Osteoblast (primary cell): ENCODE results near the gene RRM2. TPM values are rescaled to one million over a fixed set of nuclear protein-coding genes. Genes with fewer than 3 reads are reported as not detected.
"Not testable (repeated sequence)": the region's sequence is repeated elsewhere in the genome, so short reads cannot be mapped to it uniquely, and the experiment has no call there.

Experiments
- DNase-seq: peaks from one replicate; pipeline ENCODE4 v3.0.0; 2011; ENCODE audit warnings: low spot score, mixed read lengths; ENCODE audit not compliant: insufficient read length; ENCODE audit errors: missing footprints
- H2AFZ ChIP-seq: 2 replicates; pipeline ENCODE4 v1.6.0; 2011; ENCODE audit warnings: mild to moderate bottlenecking, low read length
- H3K27ac ChIP-seq: 2 replicates; pipeline ENCODE4 v1.5.1; 2011; ENCODE audit warnings: mild to moderate bottlenecking, low read depth, low read length, moderate library complexity
- H3K27me3 ChIP-seq: 2 replicates; pipeline ENCODE4 v1.6.0; 2012; ENCODE audit warnings: mild to moderate bottlenecking, control low read depth, inconsistent platforms, low read length, moderate library complexity; ENCODE audit not compliant: insufficient read depth
- H3K36me3 ChIP-seq: 2 replicates; pipeline ENCODE4 v1.5.1; 2011; ENCODE audit warnings: mild to moderate bottlenecking, low read length, control low read depth, moderate library complexity; ENCODE audit not compliant: insufficient read depth
- H3K4me1 ChIP-seq: 2 replicates; pipeline ENCODE4 v1.5.1; 2011; ENCODE audit warnings: mild to moderate bottlenecking, low read length, control low read depth, moderate library complexity; ENCODE audit not compliant: insufficient read depth
- H3K4me2 ChIP-seq: 2 replicates; pipeline ENCODE4 v1.6.0; 2011; ENCODE audit warnings: mild to moderate bottlenecking, low read length; ENCODE audit not compliant: insufficient read depth
- H3K4me3 ChIP-seq: fragments of 200-600 bp; sonication (generic); 3 replicates; pipeline ENCODE4 v1.5.1; 2012; ENCODE audit warnings: mild to moderate bottlenecking, low read length, inconsistent platforms; ENCODE audit not compliant: insufficient read depth
- H3K79me2 ChIP-seq: 2 replicates; pipeline ENCODE4 v1.6.0; 2012; ENCODE audit warnings: mild to moderate bottlenecking, low read length, control low read depth, inconsistent platforms; ENCODE audit not compliant: insufficient read depth
- H3K9me3 ChIP-seq: 2 replicates; pipeline ENCODE4 v1.5.1; 2011; ENCODE audit warnings: low read depth, low read length, control low read depth
- H4K20me1 ChIP-seq: 2 replicates; pipeline ENCODE4 v1.6.0; 2012; ENCODE audit warnings: mild to moderate bottlenecking, low read length, control low read depth; ENCODE audit not compliant: insufficient read depth
- total RNA-seq: library from RNA; depleted of rRNA; stranded (reverse); fragments of >200 nt; gene quantifications from 2 replicates; pipeline ENCODE4 v1.2.3, GENCODE V29; 2012
- TF ChIP-seq, protein P1 (sequence below): IDR thresholded peaks from 2 replicates; pipeline ENCODE4 v1.5.1; 2011; ENCODE audit warnings: mild to moderate bottlenecking, low read depth, low read length, moderate library complexity; ENCODE audit errors: extremely low read depth

The RRM2 gene
- total RNA-seq, 1 donor = 4.3 TPM

DNA sequence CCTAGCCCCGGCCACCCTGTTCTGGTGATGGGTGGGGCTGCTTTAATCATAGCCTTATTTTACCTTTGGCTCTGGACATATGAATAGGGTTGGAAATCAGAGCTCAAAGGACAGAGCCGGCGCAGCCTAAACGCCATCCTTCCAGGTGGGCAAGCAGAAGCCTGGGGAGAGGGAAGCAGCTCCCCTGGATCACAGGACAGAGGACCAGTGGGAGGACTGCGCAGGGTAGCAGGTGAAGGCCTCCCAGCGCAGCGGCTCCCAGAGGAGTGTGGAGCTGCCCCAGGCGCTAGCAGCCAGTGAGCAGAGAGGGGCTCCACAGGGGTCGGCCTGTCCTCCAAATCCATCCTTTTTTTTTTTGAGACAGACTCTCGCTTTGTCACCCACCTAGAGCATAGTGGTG, 25.9 kb upstream of the RRM2 start:
- Histone ChIP-seq H4K20me1 (no peaks in the 10 kb centered on the region), H3K9me3 (no peaks in the 10 kb centered on the region), H3K36me3 (no peaks in the 10 kb centered on the region), H3K79me2 (no peaks in the 10 kb centered on the region), H3K4me2 (no peak overlapping the region), H3K27me3 (peaks cover 13% of the 10 kb centered on the region), H3K4me1 (no peaks in the 10 kb centered on the region), H3K27ac (no peak overlapping the region), H2AFZ (no peak overlapping the region), H3K4me3 (no peak overlapping the region)
- TF ChIP-seq, protein P1, sequence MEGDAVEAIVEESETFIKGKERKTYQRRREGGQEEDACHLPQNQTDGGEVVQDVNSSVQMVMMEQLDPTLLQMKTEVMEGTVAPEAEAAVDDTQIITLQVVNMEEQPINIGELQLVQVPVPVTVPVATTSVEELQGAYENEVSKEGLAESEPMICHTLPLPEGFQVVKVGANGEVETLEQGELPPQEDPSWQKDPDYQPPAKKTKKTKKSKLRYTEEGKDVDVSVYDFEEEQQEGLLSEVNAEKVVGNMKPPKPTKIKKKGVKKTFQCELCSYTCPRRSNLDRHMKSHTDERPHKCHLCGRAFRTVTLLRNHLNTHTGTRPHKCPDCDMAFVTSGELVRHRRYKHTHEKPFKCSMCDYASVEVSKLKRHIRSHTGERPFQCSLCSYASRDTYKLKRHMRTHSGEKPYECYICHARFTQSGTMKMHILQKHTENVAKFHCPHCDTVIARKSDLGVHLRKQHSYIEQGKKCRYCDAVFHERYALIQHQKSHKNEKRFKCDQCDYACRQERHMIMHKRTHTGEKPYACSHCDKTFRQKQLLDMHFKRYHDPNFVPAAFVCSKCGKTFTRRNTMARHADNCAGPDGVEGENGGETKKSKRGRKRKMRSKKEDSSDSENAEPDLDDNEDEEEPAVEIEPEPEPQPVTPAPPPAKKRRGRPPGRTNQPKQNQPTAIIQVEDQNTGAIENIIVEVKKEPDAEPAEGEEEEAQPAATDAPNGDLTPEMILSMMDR = no peak
- no peak for DNase-seq

DNA sequence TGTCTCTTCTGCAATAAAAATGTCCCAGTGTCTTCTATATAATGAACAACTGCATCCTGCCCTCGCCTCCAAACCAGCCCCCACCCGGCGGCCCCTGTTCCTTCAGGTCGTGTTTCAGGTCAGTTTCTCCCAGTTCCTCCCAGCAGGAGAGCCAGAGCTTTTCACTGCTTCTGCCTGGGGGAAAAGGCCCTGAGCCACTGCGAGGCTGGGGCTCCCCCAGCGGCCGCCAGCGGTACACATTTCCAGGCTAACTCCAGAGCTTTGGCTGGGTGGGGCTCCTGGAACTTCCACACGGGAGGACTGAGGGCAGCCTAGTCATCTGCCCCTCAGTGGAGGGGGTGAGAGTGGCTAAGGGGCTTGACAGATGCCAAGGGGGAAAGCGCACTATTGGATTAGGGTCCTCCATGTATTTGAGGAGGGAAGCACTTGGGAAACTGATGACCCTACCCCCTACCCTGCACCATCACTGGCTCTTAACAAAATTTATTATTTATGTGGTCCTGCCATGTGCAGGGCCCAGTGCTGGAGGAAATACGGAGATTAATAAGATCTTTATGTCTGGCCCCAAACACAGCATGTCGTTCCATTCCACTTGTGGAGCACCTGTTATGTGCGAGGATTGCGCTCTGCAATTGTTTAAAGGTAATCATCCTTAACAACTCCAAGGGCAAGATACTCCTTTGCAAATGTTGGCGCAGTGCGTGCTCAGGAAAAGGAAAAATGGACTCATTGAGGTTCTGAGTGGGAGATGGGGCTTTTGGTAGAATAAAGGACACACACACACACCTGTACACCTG, 25.0 kb upstream of the RRM2 start:
- H2AFZ ChIP-seq = no peak overlapping the region

DNA sequence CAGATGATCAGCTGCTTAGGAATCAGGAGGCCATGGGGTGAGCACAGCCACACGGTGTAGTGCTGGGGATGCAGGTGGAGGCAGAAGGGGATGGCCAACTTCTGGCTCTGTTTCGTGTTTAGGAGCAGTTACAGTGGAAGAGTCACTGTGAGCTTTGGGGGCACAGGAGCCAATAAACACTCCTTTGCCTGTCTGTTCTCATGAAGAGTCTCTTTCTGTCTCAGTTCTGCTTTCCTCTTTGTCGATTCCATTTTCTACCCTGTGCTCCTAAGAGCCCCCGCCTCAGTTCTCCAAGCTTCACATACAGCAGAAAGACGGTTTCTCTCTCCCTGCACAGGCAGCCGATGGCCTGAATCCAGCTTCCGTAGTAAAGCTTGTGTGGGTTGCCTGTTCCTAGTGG, 21.0 kb upstream of the RRM2 start:
- Histone ChIP-seq H3K4me1 (no peaks in the 10 kb centered on the region), H3K79me2 (no peaks in the 10 kb centered on the region), H3K27me3 (no peaks in the 10 kb centered on the region), H3K9me3 (no peaks in the 10 kb centered on the region), H4K20me1 (no peaks in the 10 kb centered on the region), H3K27ac (no peak overlapping the region), H3K4me2 (no peak overlapping the region), H2AFZ (no peak overlapping the region), H3K4me3 (no peak overlapping the region), H3K36me3 (no peaks in the 10 kb centered on the region)
- no peak for DNase-seq
- TF ChIP-seq, protein P1 = no peak

More for the DNA sequence above, 25.0 kb upstream of the RRM2 start:
- Histone ChIP-seq H3K4me2 (no peak overlapping the region), H3K4me1 (no peaks in the 10 kb centered on the region), H3K27me3 (peaks cover 5% of the 10 kb centered on the region), H3K36me3 (no peaks in the 10 kb centered on the region), H3K4me3 (no peak overlapping the region), H3K27ac (no peak overlapping the region), H4K20me1 (no peaks in the 10 kb centered on the region), H3K9me3 (no peaks in the 10 kb centered on the region), H3K79me2 (no peaks in the 10 kb centered on the region)
- TF ChIP-seq, protein P1 = peak; percentile 88
- DNase-seq = peak; percentile 98

DNA sequence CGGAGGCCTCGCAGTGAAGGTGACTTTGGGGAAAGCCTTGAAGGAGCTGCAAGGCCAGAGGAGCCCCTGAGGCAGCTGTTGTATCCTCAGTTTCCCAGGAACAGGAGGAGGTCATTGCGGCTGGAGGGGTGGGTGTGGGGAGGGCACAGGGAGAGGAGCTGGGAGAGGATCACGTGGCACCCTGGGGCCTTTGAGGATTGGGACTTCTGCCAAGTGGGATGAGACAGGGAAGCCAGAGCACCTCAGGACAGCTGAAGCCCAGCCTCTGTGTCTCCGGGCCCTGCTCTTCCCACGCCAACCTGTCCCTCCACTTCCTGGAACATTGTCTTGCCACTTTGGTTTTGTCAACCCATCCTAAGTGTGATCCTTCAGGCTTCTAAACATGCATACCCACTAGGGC, 19.4 kb upstream of the RRM2 start:
- DNase-seq = no peak
- no peak overlapping the region for H3K4me2 ChIP-seq
- no peaks in the 10 kb centered on the region for H4K20me1 ChIP-seq
- H3K4me3 ChIP-seq = no peak overlapping the region
- no peaks in the 10 kb centered on the region for H3K9me3 ChIP-seq
- TF ChIP-seq, protein P1 = no peak
- no peaks in the 10 kb centered on the region for H3K36me3 ChIP-seq
- H3K79me2 ChIP-seq = no peaks in the 10 kb centered on the region
- no peak overlapping the region for H3K27ac ChIP-seq
- H2AFZ ChIP-seq = no peak overlapping the region
- H3K4me1 ChIP-seq = no peaks in the 10 kb centered on the region
- H3K27me3 ChIP-seq = no peaks in the 10 kb centered on the region

DNA sequence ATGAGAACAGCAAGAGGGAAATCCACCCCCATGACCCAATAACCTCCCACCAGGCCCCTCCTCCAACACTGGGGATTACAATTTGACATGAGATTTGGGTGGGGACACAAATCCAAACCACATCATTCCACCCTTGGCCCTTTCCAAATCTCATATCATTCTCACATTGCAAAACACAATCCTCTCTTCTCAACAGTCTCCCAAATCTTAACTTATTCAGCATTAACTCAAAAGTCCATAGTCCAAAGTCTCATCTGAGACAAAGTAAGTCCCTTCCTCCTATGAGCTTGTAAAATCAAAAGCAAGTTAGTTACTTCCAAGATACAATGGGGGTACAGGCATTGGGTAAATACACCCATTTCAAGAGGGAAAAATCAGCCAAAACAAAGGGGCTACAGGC, 17.6 kb upstream of the RRM2 start:
- H3K36me3 ChIP-seq, H3K4me3 ChIP-seq, H3K9me3 ChIP-seq, H3K4me2 ChIP-seq, H2AFZ ChIP-seq, H3K4me1 ChIP-seq, H4K20me1 ChIP-seq, H3K27ac ChIP-seq, H3K27me3 ChIP-seq, DNase-seq, H3K79me2 ChIP-seq: not testable (repeated sequence)
